ENCODE data around the gene CHIC2. TPM values are rescaled to one million over a fixed set of nuclear protein-coding genes. Genes with fewer than 3 reads are reported as not detected.
"Not testable (repeated sequence)": the region's sequence is repeated elsewhere in the genome, so short reads cannot be mapped to it uniquely, and the experiment has no call there.

Gene CHIC2
- total RNA-seq, 4 donors from 2014 or later: 29.8 to 40.4 (median 33.6) TPM

DNA sequence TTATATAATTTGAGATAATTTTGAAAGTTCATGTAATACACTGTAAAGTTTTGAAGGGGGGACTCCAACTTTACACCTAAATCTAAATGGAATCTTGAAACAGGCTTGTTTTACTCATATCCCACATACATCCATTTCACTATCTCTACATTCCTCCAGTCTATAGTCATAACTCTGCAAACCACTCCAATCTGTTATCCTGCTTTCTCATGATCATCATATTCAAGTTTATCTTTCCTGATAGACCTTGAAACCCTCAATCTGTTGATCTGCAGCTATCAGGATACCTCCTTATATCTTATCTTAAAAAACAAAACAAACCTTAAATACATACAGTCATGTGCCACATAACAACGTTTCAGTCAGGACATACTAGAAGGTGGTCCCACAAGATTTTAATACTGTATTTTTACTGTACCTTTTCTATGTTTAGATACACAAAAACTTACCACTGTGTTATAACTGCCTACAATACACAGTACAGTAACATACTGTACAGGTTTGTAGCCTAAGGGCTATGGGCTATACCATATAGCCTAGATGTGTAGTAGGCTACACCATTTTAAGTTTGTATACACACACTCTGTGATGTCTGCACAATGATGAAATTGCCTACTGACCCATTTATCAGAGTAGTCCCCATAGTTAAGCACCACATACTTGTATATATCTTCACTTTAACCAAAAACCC is 14.0 kb downstream of the CHIC2 start:
- Histone ChIP-seq H3K27ac (replicated peaks in 1 of 4) (no peak overlapping the region), H3K27me3 (no peaks in the 10 kb centered on the region), H3K9me3 (no peaks in the 10 kb centered on the region), H3K4me3 (no peak overlapping the region), H3K36me3 (peaks cover 4 to 21% (median 11%) of the 10 kb centered on the region in 4 donors), H3K4me1 (peaks cover 19 to 37% (median 35%) of the 10 kb centered on the region in 4 donors)
- WGBS: 59% methylated on average over 1 of the region's 1 CpG
- TF ChIP-seq POLR2AphosphoS5 (IDR thresholded peaks at IDR 0.05): no peak
- TF ChIP-seq, protein P1, sequence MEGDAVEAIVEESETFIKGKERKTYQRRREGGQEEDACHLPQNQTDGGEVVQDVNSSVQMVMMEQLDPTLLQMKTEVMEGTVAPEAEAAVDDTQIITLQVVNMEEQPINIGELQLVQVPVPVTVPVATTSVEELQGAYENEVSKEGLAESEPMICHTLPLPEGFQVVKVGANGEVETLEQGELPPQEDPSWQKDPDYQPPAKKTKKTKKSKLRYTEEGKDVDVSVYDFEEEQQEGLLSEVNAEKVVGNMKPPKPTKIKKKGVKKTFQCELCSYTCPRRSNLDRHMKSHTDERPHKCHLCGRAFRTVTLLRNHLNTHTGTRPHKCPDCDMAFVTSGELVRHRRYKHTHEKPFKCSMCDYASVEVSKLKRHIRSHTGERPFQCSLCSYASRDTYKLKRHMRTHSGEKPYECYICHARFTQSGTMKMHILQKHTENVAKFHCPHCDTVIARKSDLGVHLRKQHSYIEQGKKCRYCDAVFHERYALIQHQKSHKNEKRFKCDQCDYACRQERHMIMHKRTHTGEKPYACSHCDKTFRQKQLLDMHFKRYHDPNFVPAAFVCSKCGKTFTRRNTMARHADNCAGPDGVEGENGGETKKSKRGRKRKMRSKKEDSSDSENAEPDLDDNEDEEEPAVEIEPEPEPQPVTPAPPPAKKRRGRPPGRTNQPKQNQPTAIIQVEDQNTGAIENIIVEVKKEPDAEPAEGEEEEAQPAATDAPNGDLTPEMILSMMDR (IDR thresholded peaks at IDR 0.05): no peak
- TF ChIP-seq EP300 (IDR thresholded peaks at IDR 0.05): no peak
- TF ChIP-seq POLR2A (IDR thresholded peaks at IDR 0.05; ENCODE audit: low read depth): no peak
- intact Hi-C loops (cut with DNase I): no loop called here
- DNase-seq (ENCODE audit: extremely low spot score): no peak

DNA sequence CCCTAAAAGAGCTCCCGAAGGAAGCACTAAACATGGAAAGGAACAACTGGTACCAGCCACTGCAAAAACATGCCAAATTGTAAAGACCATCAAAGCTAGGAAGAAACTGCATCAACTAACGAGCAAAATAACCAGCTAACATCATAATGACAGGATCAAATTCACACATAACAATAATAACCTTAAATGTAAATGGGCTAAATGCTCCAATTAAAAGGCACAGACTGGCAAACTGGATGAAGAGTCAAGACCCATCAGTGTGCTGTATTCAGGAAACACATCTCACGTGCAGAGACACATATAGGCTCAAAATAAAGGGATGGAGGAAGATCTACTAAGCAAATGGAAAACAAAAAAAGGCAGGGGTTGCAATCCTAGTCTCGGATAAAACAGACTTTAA is 20.8 kb downstream of the CHIC2 start:
- H3K27me3 ChIP-seq; intact Hi-C loops (cut with DNase I); H3K4me3 ChIP-seq; H3K4me1 ChIP-seq; DNase-seq (ENCODE audit: extremely low spot score); H3K27ac ChIP-seq (replicated peaks in 1 of 4); H3K9me3 ChIP-seq: not testable (repeated sequence)
- WGBS: 98% methylated on average over 4 of the region's 4 CpGs
- peaks cover 4 to 42% (median 11%) of the 10 kb centered on the region in 4 donors for H3K36me3 ChIP-seq

DNA sequence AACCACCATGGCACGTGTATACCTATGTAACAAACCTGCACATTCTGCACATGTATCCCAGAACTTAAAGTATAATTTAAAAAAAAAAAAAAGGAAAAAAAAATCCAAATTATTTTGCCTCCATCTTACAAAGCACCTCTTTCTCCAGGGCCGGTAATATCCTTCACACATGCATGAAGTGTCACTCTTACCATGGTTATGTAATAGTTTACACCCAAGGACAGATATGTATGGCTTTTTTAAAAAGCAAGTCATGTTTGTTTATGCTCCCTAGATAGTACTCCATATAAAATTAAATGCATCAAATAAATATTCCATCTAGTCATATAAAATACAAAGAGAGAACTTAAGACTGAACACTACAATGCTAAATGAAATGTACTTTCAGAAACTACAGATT is 22.5 kb downstream of the CHIC2 start:
- Histone ChIP-seq H3K27ac (replicated peaks in 1 of 4) (no peak overlapping the region), H3K36me3 (peaks cover 0 to 31% (median 2%) of the 10 kb centered on the region in 4 donors), H3K4me1 (no peaks in the 10 kb centered on the region), H3K9me3 (no peaks in the 10 kb centered on the region), H3K27me3 (no peaks in the 10 kb centered on the region), H3K4me3 (no peak overlapping the region)
- TF ChIP-seq, protein P1 (IDR thresholded peaks at IDR 0.05): no peak
- intact Hi-C loops (cut with DNase I): no loop called here
- no peak for DNase-seq (ENCODE audit: extremely low spot score)
- 81% methylated on average over 2 of the region's 2 CpGs for WGBS

DNA sequence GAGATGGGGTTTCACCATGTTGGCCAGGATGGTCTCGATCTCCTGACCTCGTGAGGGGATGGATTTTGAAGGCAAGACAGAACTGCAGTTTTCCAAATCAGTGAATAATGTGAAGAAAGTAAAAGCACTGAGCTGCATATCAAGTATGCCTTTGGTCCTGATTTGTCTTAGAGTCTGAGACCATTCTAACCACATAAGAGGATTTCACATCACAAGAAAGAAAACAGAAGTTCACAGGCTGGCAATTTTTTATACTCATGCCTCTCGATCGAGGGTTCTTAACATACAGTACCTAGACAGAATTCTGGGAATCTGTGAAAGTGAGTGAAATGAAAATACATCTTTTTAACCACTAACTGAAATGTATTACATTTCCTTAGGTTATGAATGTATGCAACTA is 23.3 kb downstream of the CHIC2 start:
- Histone ChIP-seq H3K27ac (replicated peaks in 1 of 4) (no peak overlapping the region), H3K4me3 (no peak overlapping the region), H3K36me3 (peaks cover 0 to 33% (median 2%) of the 10 kb centered on the region in 4 donors), H3K9me3 (no peaks in the 10 kb centered on the region), H3K27me3 (no peaks in the 10 kb centered on the region), H3K4me1 (no peaks in the 10 kb centered on the region)
- TF ChIP-seq, protein P1 (IDR thresholded peaks at IDR 0.05): no peak
- no peak for TF ChIP-seq POLR2AphosphoS5 (IDR thresholded peaks at IDR 0.05)
- no peak for TF ChIP-seq EP300 (IDR thresholded peaks at IDR 0.05)
- intact Hi-C loops (cut with DNase I): no loop called here
- DNase-seq (ENCODE audit: extremely low spot score): no peak
- 95% methylated on average over 4 of the region's 4 CpGs for WGBS

DNA sequence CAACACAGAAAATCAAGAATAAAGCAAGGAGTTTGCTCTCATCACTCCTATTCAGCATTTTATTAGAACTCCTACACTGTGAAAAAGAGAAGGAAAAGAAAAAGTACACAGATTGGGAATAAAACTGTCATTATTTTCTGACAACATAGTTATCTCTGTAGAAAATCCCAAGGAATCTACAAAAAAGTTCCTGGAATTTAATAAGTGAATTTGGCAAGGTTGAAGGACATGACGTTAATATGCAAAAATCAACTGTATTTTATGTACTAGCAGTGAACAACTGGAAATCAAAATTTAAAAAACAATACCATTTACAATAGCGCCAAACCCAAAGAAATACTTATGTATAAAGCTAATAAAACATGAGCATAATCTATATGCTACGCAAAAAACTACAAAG is 26.3 kb downstream of the CHIC2 start:
- Histone ChIP-seq H3K27me3 (no peaks in the 10 kb centered on the region), H3K4me1 (no peaks in the 10 kb centered on the region), H3K9me3 (no peaks in the 10 kb centered on the region), H3K4me3 (no peak overlapping the region), H3K27ac (replicated peaks in 1 of 4) (no peak overlapping the region), H3K36me3 (peaks cover 0 to 27% (median 6%) of the 10 kb centered on the region in 4 donors)
- intact Hi-C loops (cut with DNase I): no loop called here
- no peak for DNase-seq (ENCODE audit: extremely low spot score)
- no peak for TF ChIP-seq POLR2AphosphoS5 (IDR thresholded peaks at IDR 0.05)
- TF ChIP-seq POLR2A (IDR thresholded peaks at IDR 0.05; ENCODE audit: low read depth): no peak
- no peak for TF ChIP-seq EP300 (IDR thresholded peaks at IDR 0.05)
- TF ChIP-seq, protein P1 (IDR thresholded peaks at IDR 0.05): no peak
- WGBS: 89% methylated on average over 3 of the region's 3 CpGs
